Endothelial cell of umbilical vein (primary cell): ENCODE measurements around the gene MFSD6L. TPM values are rescaled to one million over a fixed set of nuclear protein-coding genes. Genes with fewer than 3 reads are reported as not detected.

Experiments
- BruUV-seq: library from RNA; stranded (reverse); fragments of 400-500 nt; replicated peaks from 2 replicates; lab custom pipeline; 2021; lab: Mats Ljungman, UMichigan
- CTCF ChIA-PET: fragments of 300-600, 350-600 bp; sonication (Branson Sonifier 250); formaldehyde crosslinking; loops from one replicate; lab custom pipeline; 2021; ENCODE audit warnings: antibody characterized with exemption, inconsistent platforms; lab: Charles Lee
- POLR2A ChIA-PET: fragments of 300-600, 350-600 bp; sonication (Branson Sonifier 250); formaldehyde crosslinking; loops from one replicate; lab custom pipeline; 2021; ENCODE audit warnings: antibody characterized with exemption, inconsistent platforms; lab: Charles Lee
- DNase-seq: peaks from one replicate; pipeline ENCODE4 v3.0.0-alpha.2; 2011; ENCODE audit warnings: low read depth, low spot score
- FAIRE-seq: peaks from 2 replicates; lab custom pipeline; 2011; peaks lifted over from hg19 to GRCh38; lab: Jason Lieb, UNC
- H2AFZ ChIP-seq: 2 replicates; pipeline ENCODE4 v1.6.0; 2012; ENCODE audit warnings: low read depth, low read length, control low read depth, inconsistent platforms
- H3K27ac ChIP-seq: 2 replicates; pipeline ENCODE4 v1.5.1; 2011; ENCODE audit warnings: low read depth, mild to moderate bottlenecking, control low read depth, low read length, moderate library complexity; ENCODE audit not compliant: insufficient read depth
- H3K27me3 ChIP-seq, 2 experiments: 2 replicates each; pipeline versions ENCODE4 v1.6.0 to v1.6.1; 2011; ENCODE audit warnings: low read length in 2 of 2, mixed read lengths in 1 of 2; ENCODE audit not compliant: control insufficient read depth in 2 of 2, insufficient read depth in 2 of 2
- H3K36me3 ChIP-seq, 2 experiments: 2 replicates in 1 of 2; 3 replicates in 1 of 2; pipeline ENCODE4 v1.5.1; 2011; ENCODE audit warnings: low read length in 2 of 2, mild to moderate bottlenecking in 1 of 2, moderate library complexity in 1 of 2; ENCODE audit not compliant: control insufficient read depth in 2 of 2, insufficient read depth in 2 of 2; ENCODE audit errors: extremely low read depth in 1 of 2
- H3K4me1 ChIP-seq: 3 replicates; pipeline ENCODE4 v1.5.1; 2011; ENCODE audit warnings: mild to moderate bottlenecking, low read length; ENCODE audit not compliant: control insufficient read depth, insufficient read depth; ENCODE audit errors: extremely low read depth
- H3K4me2 ChIP-seq: 2 replicates; pipeline ENCODE4 v1.6.1; 2011; ENCODE audit warnings: low read length, control low read depth, mixed read lengths; ENCODE audit not compliant: insufficient read depth
- H3K4me3 ChIP-seq, 3 experiments: fragments of 200-600 bp in 1 of 3; sonication (generic), shearing (Covaris generic) in 1 of 3; replicated peaks in 1 of 3; 2 replicates each; pipeline ENCODE4 v1.5.1; 2011 to 2016; ENCODE audit warnings: control low read depth in 3 of 3, low read length in 3 of 3, mild to moderate bottlenecking in 2 of 3, inconsistent platforms in 1 of 3, low read depth in 1 of 3, moderate library complexity in 1 of 3; ENCODE audit not compliant: insufficient read depth in 1 of 3
- H3K79me2 ChIP-seq: 2 replicates; pipeline ENCODE4 v1.6.0; 2012; ENCODE audit warnings: low read length, inconsistent platforms; ENCODE audit not compliant: control insufficient read depth, insufficient read depth
- H3K9ac ChIP-seq: replicated peaks from 2 replicates; pipeline ENCODE3; 2011; ENCODE audit warnings: low read length, control low read depth; ENCODE audit not compliant: insufficient read depth; ENCODE audit errors: extremely low read depth
- H3K9me1 ChIP-seq: replicated peaks from 3 replicates; pipeline ENCODE4 v1.6.0; 2011; ENCODE audit warnings: mild to moderate bottlenecking, low read length; ENCODE audit not compliant: control insufficient read depth, insufficient read depth; ENCODE audit errors: extremely low read depth
- H3K9me3 ChIP-seq: replicated peaks from 2 replicates; pipeline ENCODE4 v1.5.1; 2012; ENCODE audit warnings: low read length, inconsistent platforms; ENCODE audit not compliant: control insufficient read depth, insufficient read depth
- H4K20me1 ChIP-seq: replicated peaks from 2 replicates; pipeline ENCODE3; 2011; ENCODE audit warnings: mild to moderate bottlenecking, low read length; ENCODE audit not compliant: control insufficient read depth, insufficient read depth; ENCODE audit errors: extremely low read depth
- FOS ChIP-seq: IDR thresholded peaks from 2 replicates; pipeline ENCODE4 v1.6.1; 2011; ENCODE audit warnings: mild to moderate bottlenecking, low read length, moderate library complexity, borderline replicate concordance; ENCODE audit not compliant: insufficient read depth
- MYC ChIP-seq: IDR thresholded peaks from one replicate; pipeline ENCODE4 v1.6.1; 2011; ENCODE audit warnings: mild to moderate bottlenecking, low read depth, low read length
- dilution Hi-C: fragments of 300-500 bp; cut with MboI; formaldehyde crosslinking; loops from one replicate; pipeline ENCODE4 v1.15.0; 2019; ENCODE audit warnings: low sequenced_read_pairs; ENCODE audit not compliant: extremely low pct_ligation_motif_present
- intact Hi-C: fragments of 100-400 bp; cut with micrococcal nuclease; formaldehyde crosslinking; loops from one replicate; pipeline ENCODE4 v1.10.0; 2022
- polyA plus RNA-seq, 4 experiments: library from polyadenylated mRNA; depleted of rRNA in 3 of 4; stranded (reverse) in 3 of 4; unstranded in 1 of 4; fragments of >200 nt; gene quantifications; 2 replicates each; pipeline versions ENCODE4 v1.2.1 to v1.2.3, GENCODE V29; 2011 to 2012; ENCODE audit warnings: missing spikeins in 1 of 4
- total RNA-seq: library from RNA; stranded (reverse); gene quantifications from 2 replicates; pipeline ENCODE4 v1.2.3, GENCODE V29; 2021

The MFSD6L gene
- total and polyA plus RNA-seq, 2 donors (not counting 3 experiments of a cell fraction or from before 2014, with no cell fraction given): not detected

- Histone ChIP-seq H4K20me1 (no peaks in the 10 kb centered on the region), H3K9me3 (no peaks in the 10 kb centered on the region), H3K4me3 (no peak overlapping the region), H2AFZ (no peak overlapping the region), H3K9ac (no peak overlapping the region), H3K4me1 (peaks cover 5% of the 10 kb centered on the region), H3K79me2 (no peaks in the 10 kb centered on the region), H3K4me2 (no peak overlapping the region), H3K27me3 (peaks cover 12 to 13% of the 10 kb centered on the region in 2 experiments), H3K27ac (no peak overlapping the region), H3K9me1 (no peaks in the 10 kb centered on the region), H3K36me3 (no peaks in the 10 kb centered on the region)
- BruUV-seq: no TSS peak
- dilution Hi-C loops (no loop called here), intact Hi-C loops (no loop called here)
- FAIRE-seq (no peak), DNase-seq (no peak)
- POLR2A ChIA-PET: no interaction called here
- no peak for TF ChIP-seq FOS
- no peak for TF ChIP-seq MYC
- CTCF ChIA-PET: interaction anchor here (0.9 to 2.1 kb wide), 3 partner anchors 38 to 338 kb away, joined by 3 to 6 read pairs (median 6); partner anchors contain the start of gene MYH10
These were observed 51.4 kb downstream of the MFSD6L start for GRCh38 chr17:8747742-8748141.

Other genes with a start within 250 kb of the MFSD6L start
- gene MYH10, start 168.6 kb downstream of the MFSD6L start, total RNA-seq: 195 and 232 TPM in 2 replicates
- gene MYH10, start 168.6 kb downstream of the MFSD6L start, polyA plus RNA-seq: 60.5 and 73.4 TPM in 2 replicates
- not detected in 2 replicates for gene CCDC42, start 54.5 kb downstream of the MFSD6L start, total RNA-seq
- gene CCDC42, start 54.5 kb downstream of the MFSD6L start, polyA plus RNA-seq: not detected in 2 replicates
- not detected in 2 replicates for gene SPDYE4, start 40.8 kb downstream of the MFSD6L start, total RNA-seq
- gene SPDYE4, start 40.8 kb downstream of the MFSD6L start, polyA plus RNA-seq: not detected in 2 replicates
- not detected in 2 replicates for gene PIK3R6, start 68.3 kb upstream of the MFSD6L start, total RNA-seq
- gene PIK3R6, start 68.3 kb upstream of the MFSD6L start, polyA plus RNA-seq: not detected in 2 replicates
- gene PIK3R5, start 166.3 kb upstream of the MFSD6L start, total RNA-seq: not detected in 2 replicates
- not detected in 2 replicates for gene PIK3R5, start 166.3 kb upstream of the MFSD6L start, polyA plus RNA-seq
- 0.18 TPM in 2 replicates for gene NTN1, start 222.1 kb upstream of the MFSD6L start, total RNA-seq
- 0.10 and 0.13 TPM in 2 replicates for gene NTN1, start 222.1 kb upstream of the MFSD6L start, polyA plus RNA-seq